GM23248 (cell line): ENCODE measurements around the gene SKP2.

Experiments
- EZH2 ChIP-seq: fragments of 200-600 bp; sonication (generic); IDR thresholded peaks from 2 replicates; pipeline ENCODE4 v1.6.1; 2018; ENCODE audit warnings: antibody characterized with exemption, mild to moderate bottlenecking; ENCODE audit not compliant: insufficient read depth, poor library complexity, severe bottlenecking
- EZH2phosphoT487 ChIP-seq: fragments of 200-600 bp; sonication (generic); IDR thresholded peaks from 2 replicates; pipeline ENCODE4 v1.6.1; 2018; ENCODE audit warnings: antibody characterized with exemption, moderate library complexity, mild to moderate bottlenecking, low read depth; ENCODE audit not compliant: insufficient read depth

DNA sequence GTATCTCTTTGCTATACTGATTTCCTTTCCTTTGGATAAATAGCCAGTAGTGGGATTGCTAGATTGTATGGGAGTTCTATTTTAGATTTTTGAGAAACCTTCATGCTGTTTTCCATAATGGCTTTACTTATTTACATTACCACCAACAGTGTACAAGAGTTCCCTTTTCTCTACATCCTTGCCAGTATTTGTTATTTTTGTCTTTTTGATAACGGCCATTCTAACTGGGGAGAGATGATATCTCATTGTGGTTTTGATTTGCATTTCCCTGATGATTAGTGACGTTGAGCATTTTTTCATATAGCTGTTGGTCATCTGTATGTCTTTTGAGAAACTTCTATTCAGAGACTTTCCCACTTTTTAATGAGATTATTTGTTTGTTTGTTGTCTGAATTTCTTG lies 64.0 kb downstream of the SKP2 start:
- TF ChIP-seq EZH2 = no peak
- TF ChIP-seq EZH2phosphoT487 = no peak
